Spleen (tissue), 7 donors: ENCODE measurements around the gene SLC1A1.

ENCODE experiments used
- POLR2A ChIP-seq, 3 donors: fragments of 450-650 bp; IDR thresholded peaks; one replicate each; pipeline ENCODE4 v1.5.1; 2017; ENCODE audit warnings: antibody characterized with exemption in 3 of 3, mild to moderate bottlenecking in 1 of 3
- POLR2AphosphoS5 ChIP-seq, 3 donors: sonication (generic); formaldehyde crosslinking; IDR thresholded peaks; one replicate each; pipeline ENCODE4 v1.5.1; 2017; ENCODE audit warnings: antibody characterized with exemption in 3 of 3
- TF ChIP-seq, protein P1 (sequence below), 11 experiments: fragments of 200-600 bp in 7 of 11; fragments of 450-650 bp in 4 of 11; sonication (generic) in 4 of 11; IDR thresholded peaks in 8 of 11; conservative IDR thresholded peaks in 3 of 11; 1 replicate in 7 of 11; 2 replicates in 4 of 11; pipeline versions ENCODE4 v1.4.0 to v1.8.0; 2016 to 2021; ENCODE audit warnings: antibody characterized with exemption in 11 of 11, inconsistent platforms in 4 of 11, mild to moderate bottlenecking in 1 of 11
- donor health status: DM: no; HTN: no; CAD: no; lungs with moderate emphysema.
- donor health status: DM: no; HTN: no; CAD: no.
- donor health status: DM: no; HTN: no; CAD: no.

GRCh38 chr9:4566806-4567205 is 76.5 kb downstream of the SLC1A1 start:
- no peak for TF ChIP-seq POLR2AphosphoS5 (IDR thresholded peaks at IDR 0.05)
- TF ChIP-seq, protein P1, sequence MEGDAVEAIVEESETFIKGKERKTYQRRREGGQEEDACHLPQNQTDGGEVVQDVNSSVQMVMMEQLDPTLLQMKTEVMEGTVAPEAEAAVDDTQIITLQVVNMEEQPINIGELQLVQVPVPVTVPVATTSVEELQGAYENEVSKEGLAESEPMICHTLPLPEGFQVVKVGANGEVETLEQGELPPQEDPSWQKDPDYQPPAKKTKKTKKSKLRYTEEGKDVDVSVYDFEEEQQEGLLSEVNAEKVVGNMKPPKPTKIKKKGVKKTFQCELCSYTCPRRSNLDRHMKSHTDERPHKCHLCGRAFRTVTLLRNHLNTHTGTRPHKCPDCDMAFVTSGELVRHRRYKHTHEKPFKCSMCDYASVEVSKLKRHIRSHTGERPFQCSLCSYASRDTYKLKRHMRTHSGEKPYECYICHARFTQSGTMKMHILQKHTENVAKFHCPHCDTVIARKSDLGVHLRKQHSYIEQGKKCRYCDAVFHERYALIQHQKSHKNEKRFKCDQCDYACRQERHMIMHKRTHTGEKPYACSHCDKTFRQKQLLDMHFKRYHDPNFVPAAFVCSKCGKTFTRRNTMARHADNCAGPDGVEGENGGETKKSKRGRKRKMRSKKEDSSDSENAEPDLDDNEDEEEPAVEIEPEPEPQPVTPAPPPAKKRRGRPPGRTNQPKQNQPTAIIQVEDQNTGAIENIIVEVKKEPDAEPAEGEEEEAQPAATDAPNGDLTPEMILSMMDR (IDR thresholded peaks at IDR 0.05 in 8 of 11, conservative IDR thresholded peaks at IDR 0.05 in 3 of 11) = no peak
- no peak for TF ChIP-seq POLR2A (IDR thresholded peaks at IDR 0.05)
